GM19463 (cell line): ENCODE results near the gene UBXN4.
"Not testable (repeated sequence)": the region's sequence is repeated elsewhere in the genome, so short reads cannot be mapped to it uniquely, and the experiment has no call there.

Source experiments
- ATAC-seq: cut with Tn5 transposase; IDR thresholded peaks from one replicate; pipeline ENCODE4 v1.9.1; 2021; ENCODE audit warnings: mild to moderate bottlenecking, moderate library complexity; ENCODE audit not compliant: unreplicated experiment

UBXN4 gene

DNA sequence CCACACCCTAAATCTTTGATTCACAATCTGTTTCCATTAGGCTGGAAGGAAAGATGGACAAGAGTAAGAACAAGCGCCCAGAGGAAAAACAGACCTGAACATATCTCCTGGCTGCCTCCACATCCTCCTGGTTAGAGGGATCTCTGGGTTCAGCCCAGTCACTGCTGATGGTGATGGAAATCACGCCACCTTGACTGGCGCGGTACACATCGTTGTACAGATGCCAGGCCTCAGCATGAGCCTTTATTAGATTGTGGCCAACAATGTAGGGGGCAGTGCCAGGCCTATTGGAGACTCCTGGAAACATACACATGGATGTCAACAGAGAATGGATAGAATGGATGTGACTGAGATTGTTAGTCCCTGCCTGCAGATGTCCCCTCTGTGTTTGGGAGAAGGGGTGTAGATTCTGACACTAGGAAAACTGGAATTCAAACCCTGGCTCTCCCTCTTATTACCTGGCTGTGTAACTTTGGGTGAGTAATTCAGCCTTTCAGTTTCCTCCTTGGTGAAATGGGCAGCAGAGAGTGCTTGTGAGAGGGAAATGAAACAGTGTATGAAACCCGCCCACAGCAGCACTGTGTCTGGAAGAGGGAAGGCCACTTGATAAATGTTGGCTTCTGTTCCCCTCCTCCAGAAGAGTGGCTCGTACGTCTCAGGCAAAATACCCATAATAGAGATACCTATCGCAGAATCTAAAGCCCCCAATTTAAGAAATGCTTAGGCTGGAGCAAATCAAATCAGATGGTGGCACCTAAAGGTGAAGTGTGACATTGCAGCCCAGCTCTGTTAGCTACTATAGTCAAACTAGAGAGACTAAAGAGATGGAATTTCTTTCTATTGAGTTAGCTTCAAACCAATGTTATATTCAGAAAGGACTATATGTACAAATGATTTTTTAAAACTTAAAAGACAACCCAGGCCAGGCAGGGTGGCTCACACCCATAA is 59.1 kb downstream of the UBXN4 start:
- ATAC-seq: no peak

GRCh38 chr2:135802350-135802749 is 60.7 kb downstream of the UBXN4 start:
- no peak for ATAC-seq

GRCh38 chr2:135803278-135803677 is 61.6 kb downstream of the UBXN4 start:
- ATAC-seq: no peak

GRCh38 chr2:135807874-135808273 is 66.2 kb downstream of the UBXN4 start:
- not testable (repeated sequence) for ATAC-seq

DNA sequence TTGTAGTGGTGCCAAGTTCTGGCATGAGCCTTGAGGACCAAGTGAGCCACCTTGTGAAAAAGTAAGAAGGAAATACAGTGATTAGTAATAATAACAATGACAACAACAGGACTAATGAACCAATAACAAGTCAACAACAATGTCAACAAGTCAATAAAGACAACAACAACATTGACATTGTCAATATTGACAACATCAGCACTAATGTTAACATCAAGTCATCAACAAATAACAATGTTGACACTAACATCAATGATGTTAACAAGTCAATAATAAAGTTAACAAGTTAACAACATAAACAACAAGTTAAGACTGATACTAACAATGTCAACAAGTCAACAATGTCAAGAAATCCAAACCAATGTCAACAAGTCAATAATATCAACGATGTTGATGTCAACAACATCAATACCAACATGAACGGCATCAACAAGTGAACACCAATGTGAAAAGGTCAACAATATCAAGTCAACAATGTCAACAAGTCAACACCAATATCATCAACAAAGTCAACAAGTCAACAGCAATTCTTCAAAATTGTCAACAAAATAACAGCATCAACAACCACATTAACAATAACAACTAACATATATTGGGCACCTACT is 71.4 kb downstream of the UBXN4 start:
- ATAC-seq: no peak

DNA sequence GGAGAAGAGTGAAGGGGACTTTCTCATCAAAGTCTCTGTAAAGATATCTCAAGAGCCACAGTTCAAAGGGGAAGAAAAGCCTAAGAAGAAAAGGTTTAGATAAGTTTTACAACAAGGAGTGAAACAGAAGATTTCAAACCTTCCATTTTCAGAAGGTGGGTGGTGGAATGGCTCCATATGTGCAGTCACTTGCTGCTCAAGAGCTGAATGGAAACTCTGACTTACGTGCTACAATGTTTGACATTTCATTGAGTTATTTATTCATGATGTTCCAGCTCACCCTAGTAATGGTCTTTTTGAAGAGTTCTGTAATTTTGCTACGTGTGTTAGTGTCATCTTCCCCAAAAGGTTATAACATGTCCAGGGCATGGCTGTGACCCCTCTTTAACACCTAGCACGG is 73.6 kb downstream of the UBXN4 start:
- no peak for ATAC-seq

DNA sequence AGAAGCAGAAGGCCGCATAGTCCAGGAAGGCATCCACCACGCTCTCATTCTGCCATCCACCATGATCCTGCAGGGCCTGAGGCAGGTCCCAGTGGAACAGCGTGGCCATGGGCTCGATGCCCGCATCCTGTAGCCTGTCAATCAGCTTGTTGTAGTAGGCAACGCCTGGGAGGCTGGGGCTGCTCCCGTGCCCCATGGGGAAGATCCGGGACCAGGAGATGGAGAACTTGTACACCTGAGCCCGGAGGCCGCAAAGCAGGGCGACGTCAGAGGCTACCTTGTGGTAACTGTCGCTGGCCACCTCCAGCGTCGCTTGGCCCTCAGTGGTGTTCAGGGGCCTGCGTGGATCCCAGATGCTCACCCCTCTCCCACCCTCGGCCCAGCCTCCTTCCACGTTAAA is 75.8 kb downstream of the UBXN4 start:
- ATAC-seq: no peak

DNA sequence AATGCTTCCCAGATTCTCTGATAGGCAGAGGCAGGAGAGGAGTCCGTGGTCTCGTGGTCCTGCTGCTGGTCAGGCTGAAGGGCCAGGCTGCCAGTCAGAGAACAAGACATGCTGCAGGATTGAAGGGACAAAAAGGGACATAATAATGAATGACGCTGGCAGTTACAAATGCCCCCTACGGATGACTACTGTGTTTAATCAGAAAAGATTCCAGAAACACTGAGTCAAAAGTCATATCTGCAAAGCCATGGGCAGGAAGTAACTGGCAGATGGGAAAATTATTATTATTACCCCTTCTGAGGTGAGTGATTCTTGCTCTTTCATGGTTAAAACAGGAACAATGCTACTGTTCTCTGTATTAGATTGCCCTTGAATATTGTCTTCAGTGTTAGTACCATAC is 76.3 kb downstream of the UBXN4 start:
- no peak for ATAC-seq

DNA sequence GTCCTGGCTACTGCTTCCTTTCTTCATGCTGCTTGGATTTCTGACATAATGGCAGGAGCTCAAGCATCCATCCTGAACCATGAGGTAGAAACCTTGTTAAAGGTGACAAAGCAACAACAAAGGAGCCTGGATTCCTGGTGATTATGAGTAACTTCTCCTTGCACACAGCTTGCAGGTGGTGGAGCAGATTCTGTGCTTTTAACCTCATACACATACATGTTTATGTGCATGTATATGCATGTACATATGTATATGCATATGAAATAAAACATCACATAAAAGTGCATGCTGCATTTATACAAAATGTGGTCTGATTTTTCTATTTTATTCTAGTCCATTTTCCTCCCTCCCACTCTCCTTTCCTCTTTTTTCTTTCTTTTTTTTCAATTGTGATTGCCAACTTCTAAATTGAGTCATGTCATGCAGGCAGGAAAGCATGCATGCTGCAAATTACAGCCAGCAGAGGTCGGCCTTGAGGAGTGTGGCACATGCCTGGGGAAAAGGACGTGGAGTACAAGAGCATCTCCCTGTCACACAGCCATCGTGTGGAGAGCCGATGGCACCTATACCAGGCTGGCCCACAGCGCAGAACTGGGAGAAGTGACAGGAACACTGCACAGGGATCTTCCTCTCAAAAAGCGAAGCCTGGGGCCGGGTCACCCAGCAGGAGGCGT is 77.4 kb downstream of the UBXN4 start:
- no peak for ATAC-seq

DNA sequence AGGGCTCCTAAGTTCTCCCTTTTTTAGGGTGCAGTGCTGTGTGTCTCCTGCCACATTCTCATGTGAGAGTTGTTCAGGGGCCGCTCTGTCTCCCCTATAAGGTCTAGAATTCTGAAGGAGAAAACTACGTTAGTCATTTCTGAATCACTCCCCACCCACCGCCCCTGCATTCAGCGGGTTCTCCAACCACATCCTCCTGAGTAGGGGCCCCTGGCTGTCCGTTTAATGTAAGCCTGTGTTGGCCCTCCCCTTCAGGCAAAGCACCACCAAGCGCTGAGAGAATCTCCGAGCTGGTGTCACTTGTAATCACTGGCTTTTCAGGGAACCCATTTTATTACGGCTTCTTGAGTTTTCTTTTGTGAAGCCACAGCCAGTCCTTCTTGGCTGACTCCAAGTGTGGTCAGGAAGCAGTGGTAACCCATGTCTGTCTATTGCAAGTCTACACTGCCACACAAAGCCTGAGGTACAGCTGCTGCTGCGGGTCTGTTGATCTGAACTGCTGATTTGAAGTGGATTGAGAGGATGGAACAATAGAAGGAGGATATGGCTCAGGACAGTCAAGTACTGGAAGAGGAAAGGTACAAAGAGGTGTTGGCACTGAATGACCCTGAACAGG is 78.5 kb downstream of the UBXN4 start:
- ATAC-seq: peak; percentile 82

DNA sequence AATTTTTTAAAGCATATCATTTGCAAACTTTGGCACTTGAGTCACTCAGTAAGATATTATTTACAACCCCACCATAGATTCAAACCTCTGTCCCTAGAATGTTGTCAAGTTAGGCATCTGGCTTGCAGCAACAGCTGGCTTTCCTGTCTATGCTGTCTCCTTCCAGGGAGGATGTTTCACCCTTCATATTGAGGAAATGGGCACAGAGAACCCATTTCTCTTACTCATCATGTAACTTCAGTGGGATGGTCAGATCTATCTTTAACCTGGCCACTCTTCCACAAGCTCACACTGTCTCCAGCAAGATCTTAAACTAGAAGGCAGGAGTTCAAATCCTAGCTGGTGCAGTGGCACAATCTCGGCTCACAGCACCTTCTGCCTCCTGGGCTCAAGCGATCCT is 79.5 kb downstream of the UBXN4 start:
- ATAC-seq: no peak

GRCh38 chr2:135822855-135823254 is 81.2 kb downstream of the UBXN4 start:
- ATAC-seq: no peak

DNA sequence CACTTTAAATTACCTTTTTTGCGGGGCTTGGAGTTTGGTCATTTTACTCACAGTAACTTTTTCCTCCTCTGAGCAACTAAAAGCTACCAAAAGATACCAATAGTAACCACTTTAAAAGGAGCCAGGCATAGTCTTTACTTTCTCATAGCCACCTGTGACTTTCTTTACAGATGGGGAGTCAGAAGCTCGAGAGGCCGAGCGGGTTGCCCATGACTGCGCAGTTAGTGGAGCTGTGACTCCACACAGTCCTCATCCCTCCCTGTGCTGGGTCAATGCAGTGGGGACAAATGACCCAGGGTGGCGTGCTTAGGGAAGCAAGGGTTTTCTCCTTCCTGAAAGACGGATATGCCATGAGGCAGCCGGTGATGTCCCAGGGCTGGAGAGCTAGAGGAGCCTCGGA is 83.5 kb downstream of the UBXN4 start:
- no peak for ATAC-seq

DNA sequence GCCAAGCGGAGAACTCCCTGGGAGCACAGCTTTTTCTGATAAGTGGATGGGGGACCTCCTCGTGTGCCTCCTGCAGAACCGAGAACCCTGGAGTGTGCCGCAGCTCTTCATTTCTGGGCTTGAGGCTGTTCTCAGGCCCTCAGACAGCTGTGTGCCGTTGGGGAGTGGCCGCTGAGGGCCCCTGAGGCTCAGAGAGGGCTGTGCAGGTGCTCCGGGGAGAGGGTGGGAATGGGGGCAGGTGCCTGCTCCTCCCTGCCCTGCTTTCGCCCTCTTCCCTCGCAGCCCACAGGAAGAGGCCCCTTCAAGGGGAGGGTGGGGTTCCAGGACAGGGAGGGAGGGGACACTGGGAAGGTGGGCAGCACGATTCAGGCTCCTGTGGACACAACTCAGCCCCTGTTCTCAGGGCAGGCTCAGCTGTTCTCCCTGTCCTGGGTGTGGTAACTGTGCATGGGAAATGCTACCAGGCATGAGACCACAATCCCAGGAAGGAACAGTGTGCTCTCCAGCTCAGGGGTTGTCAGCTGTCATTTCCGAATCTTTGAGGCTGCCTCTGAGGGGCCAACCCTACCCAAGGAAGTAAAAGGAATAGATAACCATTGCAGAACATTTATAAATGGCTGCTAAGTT is 84.0 kb downstream of the UBXN4 start:
- ATAC-seq: no peak

DNA sequence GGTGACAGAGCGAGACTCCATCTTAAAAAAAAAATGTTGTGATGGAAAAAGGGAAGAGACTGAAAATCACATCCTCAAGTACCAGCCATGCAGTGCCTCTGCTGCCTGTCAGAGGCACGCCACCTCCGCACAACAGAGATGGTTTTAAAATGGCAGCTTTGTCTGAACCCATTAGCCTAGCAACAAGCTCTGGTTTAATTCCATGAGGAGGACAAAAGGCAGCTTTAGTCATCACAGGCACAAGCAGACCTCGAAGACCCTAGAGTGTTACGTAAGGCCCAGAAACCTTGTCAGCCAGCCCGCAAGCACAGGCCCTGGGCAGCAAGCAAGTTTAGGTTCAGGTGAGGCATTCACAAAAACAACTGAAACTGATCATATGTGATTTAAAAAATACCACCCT is 84.9 kb downstream of the UBXN4 start:
- ATAC-seq: no peak

- no peak for ATAC-seq
These were observed 87.9 kb downstream of the UBXN4 start for GRCh38 chr2:135829378-135830135.

- no peak for ATAC-seq
These were observed 89.6 kb downstream of the UBXN4 start for GRCh38 chr2:135831180-135831812.

DNA sequence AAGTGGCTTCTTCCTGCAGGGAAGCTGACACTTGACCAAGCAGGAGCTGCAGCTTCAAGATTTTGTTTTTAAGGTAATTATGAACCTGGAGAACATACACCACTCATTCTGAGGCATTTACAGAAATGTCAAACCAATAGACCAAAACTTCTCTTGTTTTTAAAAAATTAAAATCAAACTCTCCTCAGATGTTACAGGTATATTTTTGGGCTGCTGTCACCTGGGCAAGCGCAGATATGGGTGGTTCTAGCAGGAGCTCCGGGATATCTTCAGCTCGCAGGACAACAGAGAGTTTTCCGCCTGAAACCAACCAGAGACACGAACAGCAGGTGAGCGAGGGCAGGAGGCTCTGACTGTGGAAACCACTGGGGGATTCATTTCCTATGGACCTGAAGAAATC is 91.2 kb downstream of the UBXN4 start:
- ATAC-seq: no peak
